GM13977 (cell line): ENCODE measurements around the gene PRSS36.
"Not testable (repeated sequence)": the region's sequence is repeated elsewhere in the genome, so short reads cannot be mapped to it uniquely, and the experiment has no call there.

ENCODE experiments used
- DNase-seq: peaks from one replicate; pipeline ENCODE4 v3.0.0; 2012; ENCODE audit warnings: low spot score
- CTCF ChIP-seq: IDR thresholded peaks from 2 replicates; pipeline ENCODE4 v1.5.1; 2012; ENCODE audit warnings: mild to moderate bottlenecking, control low read depth; ENCODE audit not compliant: insufficient read depth; ENCODE audit errors: extremely low read depth, missing control alignments
- in situ Hi-C: fragments of 300-500 bp; cut with MboI; formaldehyde crosslinking; loops from one replicate; pipeline ENCODE4 v1.12.0; 2022; ENCODE audit warnings: low sequenced_read_pairs, low pct_unique_long_range_greater_than_20kb, mixed read lengths, inconsistent platforms; ENCODE audit not compliant: unreplicated experiment

The PRSS36 gene

GRCh38 chr16:31106509-31107464, 43.1 kb downstream of the PRSS36 start:
- no peak for DNase-seq
- no peak for TF ChIP-seq CTCF
- in situ Hi-C loops, result no loop called here

GRCh38 chr16:31105677-31106213, 44.1 kb downstream of the PRSS36 start:
- peak; percentile 85 for TF ChIP-seq CTCF
- in situ Hi-C loops, result no loop called here
- peak; percentile 90 for DNase-seq

- DNase-seq, in situ Hi-C loops: not testable (repeated sequence)
Observed at GRCh38 chr16:31100876-31101641, 48.8 kb downstream of the PRSS36 start.

- no peak for DNase-seq
Observed at GRCh38 chr16:31099860-31100638, 49.8 kb downstream of the PRSS36 start.

GRCh38 chr16:31094424-31095120, 55.3 kb downstream of the PRSS36 start, which contains the start of gene VKORC1:
Gene VKORC1 (minus strand): TSS chr16:31094797. CDS start chr16:31094729, 68 bp downstream.
- DNase-seq, result peak; percentile 92
- in situ Hi-C loops, result no loop called here
- TF ChIP-seq CTCF, result no peak

More at GRCh38 chr16:31099860-31100638, 49.8 kb downstream of the PRSS36 start:
- TF ChIP-seq CTCF, result no peak
- in situ Hi-C loops, result no loop called here

- no peak for DNase-seq
- in situ Hi-C loops, result no loop called here
- no peak for TF ChIP-seq CTCF
Observed at GRCh38 chr16:31094088-31094423, 55.8 kb downstream of the PRSS36 start.
